ENCODE measurements around the gene DCDC2C.

DNA sequence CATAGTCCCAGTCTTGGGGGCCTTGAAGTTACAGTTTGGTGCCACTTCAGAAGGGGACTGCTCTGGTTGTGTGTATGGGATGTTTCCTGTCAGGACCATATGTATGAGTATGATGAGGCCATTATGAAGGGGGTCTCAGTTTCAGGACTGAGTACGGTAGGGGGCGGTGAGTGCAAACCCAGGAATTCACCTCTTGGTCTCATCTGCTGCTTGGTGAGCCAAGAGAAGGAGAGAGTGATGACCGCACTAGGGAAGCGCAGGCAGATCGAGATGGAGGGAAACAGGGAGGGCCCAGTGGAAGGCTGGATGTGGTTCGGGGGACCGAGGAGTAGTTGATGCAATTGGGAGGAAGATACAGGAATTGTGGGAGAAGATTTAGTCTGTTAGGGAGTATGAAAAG is 28.5 kb downstream of the DCDC2C start:
- TF ChIP-seq, protein P1, sequence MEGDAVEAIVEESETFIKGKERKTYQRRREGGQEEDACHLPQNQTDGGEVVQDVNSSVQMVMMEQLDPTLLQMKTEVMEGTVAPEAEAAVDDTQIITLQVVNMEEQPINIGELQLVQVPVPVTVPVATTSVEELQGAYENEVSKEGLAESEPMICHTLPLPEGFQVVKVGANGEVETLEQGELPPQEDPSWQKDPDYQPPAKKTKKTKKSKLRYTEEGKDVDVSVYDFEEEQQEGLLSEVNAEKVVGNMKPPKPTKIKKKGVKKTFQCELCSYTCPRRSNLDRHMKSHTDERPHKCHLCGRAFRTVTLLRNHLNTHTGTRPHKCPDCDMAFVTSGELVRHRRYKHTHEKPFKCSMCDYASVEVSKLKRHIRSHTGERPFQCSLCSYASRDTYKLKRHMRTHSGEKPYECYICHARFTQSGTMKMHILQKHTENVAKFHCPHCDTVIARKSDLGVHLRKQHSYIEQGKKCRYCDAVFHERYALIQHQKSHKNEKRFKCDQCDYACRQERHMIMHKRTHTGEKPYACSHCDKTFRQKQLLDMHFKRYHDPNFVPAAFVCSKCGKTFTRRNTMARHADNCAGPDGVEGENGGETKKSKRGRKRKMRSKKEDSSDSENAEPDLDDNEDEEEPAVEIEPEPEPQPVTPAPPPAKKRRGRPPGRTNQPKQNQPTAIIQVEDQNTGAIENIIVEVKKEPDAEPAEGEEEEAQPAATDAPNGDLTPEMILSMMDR (IDR thresholded peaks at IDR 0.05) = no peak
- no peak for TF ChIP-seq EZH2 (IDR thresholded peaks at IDR 0.05)

Measured in neural progenitor cell (in vitro differentiated cells).